ENCODE measurements around the gene ELOA2. TPM values are rescaled to one million over a fixed set of nuclear protein-coding genes. Genes with fewer than 3 reads are reported as not detected.
"Not testable (repeated sequence)": the region's sequence is repeated elsewhere in the genome, so short reads cannot be mapped to it uniquely, and the experiment has no call there.

ELOA2 gene
- polyA plus RNA-seq, 1 donor from 2014 or later, result not detected

GRCh38 chr18:47030887-47031286, 4.5 kb downstream of the ELOA2 start:
- H3K4me1 Mint-ChIP-seq, H3K4me3 Mint-ChIP-seq, H3K9me3 Mint-ChIP-seq: not testable (repeated sequence)

GRCh38 chr18:47029684-47030353, 5.6 kb downstream of the ELOA2 start:
- H3K36me3 Mint-ChIP-seq, result not testable (repeated sequence)

More at GRCh38 chr18:47030887-47031286, 4.5 kb downstream of the ELOA2 start:
- not testable (repeated sequence) for H3K36me3 Mint-ChIP-seq, H3K27me3 Mint-ChIP-seq, H3K27ac Mint-ChIP-seq

GRCh38 chr18:47028738-47029137, 6.7 kb downstream of the ELOA2 start:
- not testable (repeated sequence) for H3K36me3 Mint-ChIP-seq, H3K27ac Mint-ChIP-seq, H3K4me3 Mint-ChIP-seq, H3K4me1 Mint-ChIP-seq, H3K27me3 Mint-ChIP-seq, H3K9me3 Mint-ChIP-seq

More at GRCh38 chr18:47029684-47030353, 5.6 kb downstream of the ELOA2 start:
- not testable (repeated sequence) for H3K4me3 Mint-ChIP-seq, H3K27me3 Mint-ChIP-seq, H3K27ac Mint-ChIP-seq, H3K9me3 Mint-ChIP-seq, H3K4me1 Mint-ChIP-seq

- not testable (repeated sequence) for H3K4me3 Mint-ChIP-seq, H3K36me3 Mint-ChIP-seq
Observed at GRCh38 chr18:47025557-47026174, 9.8 kb downstream of the ELOA2 start.

GRCh38 chr18:47023769-47024465, 11.5 kb downstream of the ELOA2 start:
- not testable (repeated sequence) for H3K4me3 Mint-ChIP-seq, H3K4me1 Mint-ChIP-seq, H3K27ac Mint-ChIP-seq, H3K27me3 Mint-ChIP-seq, H3K9me3 Mint-ChIP-seq, H3K36me3 Mint-ChIP-seq

More at GRCh38 chr18:47025557-47026174, 9.8 kb downstream of the ELOA2 start:
- H3K4me1 Mint-ChIP-seq, H3K27me3 Mint-ChIP-seq, H3K27ac Mint-ChIP-seq, H3K9me3 Mint-ChIP-seq: not testable (repeated sequence)

- H3K27ac Mint-ChIP-seq, H3K4me3 Mint-ChIP-seq, H3K4me1 Mint-ChIP-seq, H3K36me3 Mint-ChIP-seq, H3K27me3 Mint-ChIP-seq, H3K9me3 Mint-ChIP-seq: not testable (repeated sequence)
Observed at GRCh38 chr18:47022821-47023220, 12.6 kb downstream of the ELOA2 start.

GRCh38 chr18:47020757-47021156, 14.7 kb downstream of the ELOA2 start:
- H3K27ac Mint-ChIP-seq, H3K4me1 Mint-ChIP-seq, H3K27me3 Mint-ChIP-seq, H3K36me3 Mint-ChIP-seq, H3K4me3 Mint-ChIP-seq, H3K9me3 Mint-ChIP-seq: not testable (repeated sequence)

- not testable (repeated sequence) for H3K9me3 Mint-ChIP-seq, H3K36me3 Mint-ChIP-seq, H3K27ac Mint-ChIP-seq, H3K27me3 Mint-ChIP-seq, H3K4me3 Mint-ChIP-seq, H3K4me1 Mint-ChIP-seq
Observed at GRCh38 chr18:47019870-47020269, 15.6 kb downstream of the ELOA2 start.

Other genes with a start within 250 kb of the ELOA2 start
- gene PIAS2, start 118.1 kb downstream of the ELOA2 start, polyA plus RNA-seq, result 15.8 TPM
- gene KATNAL2, start 118.0 kb downstream of the ELOA2 start, polyA plus RNA-seq, result 0.59 TPM
- gene HDHD2, start 114.9 kb upstream of the ELOA2 start, polyA plus RNA-seq, result 46.7 TPM
- 12.7 TPM for gene IER3IP1, start 140.7 kb upstream of the ELOA2 start, polyA plus RNA-seq
- not detected for gene SKOR2, start 216.0 kb upstream of the ELOA2 start, polyA plus RNA-seq